NCI-H1417 (cell line): ENCODE measurements around the gene REPS2.
"Not testable (repeated sequence)": the region's sequence is repeated elsewhere in the genome, so short reads cannot be mapped to it uniquely, and the experiment has no call there.

Source experiments
- DNase-seq, 3 experiments: peaks; one replicate each; lab custom pipeline; 2025; lab: John Stamatoyannopoulos, UW

The REPS2 gene

DNA sequence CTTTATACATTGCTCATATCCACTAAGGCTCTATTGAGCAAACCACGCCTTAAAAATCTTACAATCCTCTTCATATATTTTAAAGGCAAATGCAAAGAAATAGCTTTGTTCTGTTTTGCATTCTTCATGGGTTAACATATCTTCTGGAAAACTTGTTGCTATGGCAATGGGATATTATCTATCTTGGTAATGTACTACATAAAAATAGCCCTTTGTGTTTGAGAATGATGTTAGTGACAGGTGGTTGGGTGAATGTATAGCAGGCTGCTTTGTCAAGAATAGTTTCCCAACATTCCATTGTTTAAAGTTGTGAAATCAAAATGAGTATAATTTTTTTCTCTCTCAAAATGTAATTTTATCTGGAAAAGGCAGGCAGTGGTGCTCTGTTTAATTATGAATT, 16.8 kb downstream of the REPS2 start:
- no peak for DNase-seq

DNA sequence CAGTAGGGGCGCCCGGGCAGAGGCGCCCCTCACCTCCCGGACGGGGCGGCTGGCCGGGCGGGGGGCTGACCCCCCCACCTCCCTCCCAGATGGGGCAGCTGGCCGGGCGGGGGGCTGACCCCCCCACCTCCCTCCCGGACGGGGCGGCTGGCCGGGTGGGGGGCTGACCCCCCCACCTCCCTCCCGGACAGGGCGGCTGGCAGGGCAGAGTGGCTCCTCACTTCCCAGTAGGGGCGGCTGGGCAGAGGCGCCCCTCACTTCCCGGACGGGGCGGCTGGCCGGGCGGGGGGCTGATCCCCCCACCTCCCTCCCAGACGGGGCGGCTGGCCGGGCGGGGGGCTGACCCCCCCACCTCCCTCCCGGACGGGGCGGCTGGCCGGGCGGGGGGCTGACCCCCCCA, 18.5 kb downstream of the REPS2 start:
- not testable (repeated sequence) for DNase-seq

DNA sequence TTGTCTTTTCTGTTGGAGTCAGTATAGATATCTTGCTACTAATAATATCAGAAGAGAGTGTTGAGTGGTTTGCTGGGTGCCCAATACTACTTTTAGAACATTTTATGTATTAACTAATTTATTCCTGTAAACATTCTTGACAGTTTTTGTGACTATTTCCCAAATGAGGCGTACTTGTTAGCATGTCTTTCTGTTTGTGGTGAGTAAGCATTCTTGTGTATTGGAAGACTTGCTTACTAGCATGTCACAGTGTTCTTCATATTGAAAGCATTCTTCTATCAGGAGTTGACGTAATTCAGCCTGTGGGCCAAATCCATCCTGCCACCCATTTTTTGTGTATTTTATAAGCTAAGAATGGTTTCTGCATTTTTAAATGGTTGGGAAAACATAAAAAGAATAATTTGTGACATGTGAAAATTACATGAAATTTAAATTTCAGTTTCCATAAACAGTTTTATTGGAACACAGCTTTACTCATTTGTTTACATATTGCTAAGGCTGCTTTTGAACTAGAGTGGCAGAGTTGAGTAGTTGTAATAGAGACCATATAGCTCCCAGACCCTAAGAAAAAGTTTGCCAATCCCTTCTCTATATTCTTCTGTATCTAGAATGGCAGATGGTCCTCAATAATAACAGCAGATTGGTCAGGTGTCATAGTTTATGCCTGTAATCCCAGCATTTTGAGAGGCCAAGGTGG, 20.4 kb downstream of the REPS2 start:
- DNase-seq: no peak

DNA sequence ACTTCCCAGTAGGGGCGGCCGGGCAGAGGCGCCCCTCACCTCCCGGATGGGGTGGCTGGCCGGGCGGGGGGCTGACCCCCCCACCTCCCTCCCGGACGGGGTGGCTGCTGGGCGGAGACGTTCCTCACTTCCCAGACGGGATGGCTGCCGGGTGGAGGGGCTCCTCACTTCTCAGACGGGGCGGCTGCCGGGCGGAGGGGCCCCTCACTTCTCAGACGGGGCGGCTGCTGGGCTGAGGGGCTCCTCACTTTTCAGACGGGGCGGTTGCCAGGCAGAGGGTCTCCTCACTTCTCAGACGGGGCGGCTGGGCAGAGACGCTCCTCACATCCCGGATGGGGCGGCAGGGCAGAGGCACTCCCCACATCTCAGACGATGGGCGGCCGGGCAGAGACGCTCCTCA, 22.3 kb downstream of the REPS2 start:
- DNase-seq: not testable (repeated sequence)

DNA sequence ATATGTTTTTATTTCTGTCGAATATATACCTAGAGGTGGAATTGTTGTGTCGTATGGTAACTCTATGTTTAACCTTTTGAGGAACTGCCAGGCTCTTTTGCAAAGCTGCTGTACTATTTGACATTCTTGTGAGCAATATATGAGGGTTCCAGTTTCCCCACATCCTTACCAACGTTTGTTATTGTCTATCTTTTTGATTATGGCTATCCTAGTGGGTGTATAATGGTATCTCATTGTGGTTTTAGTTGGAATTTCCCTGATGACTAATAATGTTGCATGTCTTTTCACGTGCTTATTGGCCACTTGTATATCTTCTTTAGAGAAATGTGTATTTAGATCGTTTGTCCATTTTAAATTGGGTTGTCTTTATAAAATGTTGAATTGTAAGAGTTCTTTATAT, 24.5 kb downstream of the REPS2 start:
- DNase-seq: no peak

DNA sequence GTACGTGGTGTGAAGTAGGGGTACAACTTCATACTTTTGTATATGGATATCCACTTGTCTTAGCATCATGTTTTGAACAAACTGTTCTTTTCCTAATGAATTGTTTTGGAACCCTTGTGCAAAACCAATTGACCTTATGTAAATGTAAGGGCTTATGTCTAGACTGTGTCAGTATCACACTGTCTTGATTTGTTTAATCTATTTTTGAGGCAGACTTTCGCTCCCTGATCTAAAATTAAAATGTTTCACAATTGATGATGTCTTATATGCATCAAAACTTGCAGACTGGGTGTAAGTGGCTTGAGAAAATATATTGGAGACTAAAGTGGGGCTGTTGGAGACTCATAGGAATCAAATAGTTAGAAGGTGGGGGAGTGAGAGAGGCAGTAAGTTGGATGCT, 25.2 kb downstream of the REPS2 start:
- no peak for DNase-seq

DNA sequence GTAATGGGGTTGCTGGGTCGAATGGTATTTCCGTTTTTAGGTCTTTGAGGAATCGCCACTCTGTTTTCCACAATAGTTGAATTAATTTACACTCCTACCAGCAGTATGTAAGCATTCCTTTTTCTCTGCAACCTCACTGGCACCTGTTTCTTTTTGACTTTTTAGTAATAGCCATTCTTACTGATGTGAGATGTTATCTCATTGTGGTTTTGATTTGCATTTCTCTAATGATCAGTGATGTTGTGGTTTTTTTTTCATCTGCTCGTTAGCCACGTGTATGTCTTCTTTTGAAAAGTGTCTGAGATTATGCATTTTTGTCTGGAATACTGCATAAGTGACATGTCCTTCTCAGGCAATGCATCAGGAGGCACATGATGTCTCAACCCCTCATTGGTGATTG, 28.8 kb downstream of the REPS2 start:
- DNase-seq: no peak

DNA sequence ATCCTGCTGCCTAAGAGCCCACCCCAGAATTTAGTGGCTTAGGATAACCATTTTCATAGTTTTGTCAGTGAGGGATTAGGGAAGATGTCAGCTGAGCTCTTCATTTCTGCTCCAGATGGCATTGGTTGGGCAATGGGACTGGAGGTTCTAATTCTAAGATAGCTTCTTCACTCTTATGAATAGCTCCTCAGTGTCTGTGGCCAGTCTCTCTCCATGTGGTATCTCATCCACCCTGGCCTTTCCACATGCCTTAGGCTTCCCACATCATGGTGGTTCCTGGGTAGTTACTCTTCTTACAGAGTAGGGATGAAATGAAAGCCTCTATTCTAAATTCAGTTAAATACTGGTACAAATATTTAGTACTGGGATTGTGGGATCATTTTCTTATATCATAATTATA, 31.3 kb downstream of the REPS2 start:
- no peak for DNase-seq

DNA sequence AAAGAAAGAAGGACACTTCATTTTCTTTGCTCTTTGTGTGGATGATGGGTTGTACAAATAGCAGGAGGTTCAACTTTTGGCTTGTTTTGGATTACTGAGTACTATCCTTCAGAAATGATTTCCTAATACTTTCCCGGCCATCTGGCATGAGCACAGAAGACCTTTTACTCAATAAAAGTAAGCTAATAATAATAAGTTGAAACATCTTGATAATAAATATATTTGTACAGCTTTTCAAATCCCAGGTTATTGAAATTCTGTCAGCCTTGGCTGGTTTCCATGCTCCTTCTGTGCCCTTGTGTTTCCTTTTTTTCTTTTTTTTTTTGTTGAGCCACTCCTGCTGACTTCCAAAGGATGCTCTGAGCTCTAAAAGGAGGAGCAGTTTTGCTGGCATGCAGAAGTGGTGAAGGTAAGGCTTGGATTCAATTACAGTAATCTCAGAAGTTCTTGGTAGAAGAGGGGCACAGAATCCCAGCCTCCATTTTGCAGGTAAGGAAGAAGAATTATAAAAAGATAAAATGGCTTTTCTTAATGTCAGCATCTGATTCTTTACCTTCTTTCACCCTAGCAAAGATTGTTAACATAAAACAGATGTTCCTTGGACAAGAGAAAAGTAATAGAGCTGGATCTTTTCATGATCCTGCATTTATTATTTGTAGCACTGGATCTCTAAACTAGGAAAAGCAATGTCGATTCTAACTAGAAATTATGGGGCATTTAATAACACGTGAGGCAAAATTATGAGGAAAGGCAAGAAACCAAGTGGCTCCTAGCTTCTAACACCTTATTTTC, 31.9 kb downstream of the REPS2 start:
- DNase-seq: no peak

DNA sequence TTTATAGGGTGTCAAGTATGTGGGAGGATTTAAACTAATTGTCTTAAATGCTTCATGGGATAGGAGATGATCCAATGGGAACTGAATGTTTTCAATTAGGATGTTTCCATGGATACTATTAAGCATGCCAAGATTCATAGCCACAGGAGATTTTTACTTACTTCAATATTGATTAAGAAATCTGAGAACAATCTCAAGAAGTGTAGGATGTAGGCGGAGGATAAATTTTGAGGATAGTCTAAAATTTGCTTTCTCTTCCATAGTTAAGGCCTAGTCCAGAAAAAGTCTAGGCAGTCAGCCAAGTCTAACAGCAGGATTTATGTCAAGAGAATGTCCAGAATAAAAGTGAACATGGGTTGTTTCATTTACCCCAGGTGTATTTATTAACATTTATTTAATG, 32.8 kb downstream of the REPS2 start:
- DNase-seq: peak in 1 of 3 experiments; percentile 44

DNA sequence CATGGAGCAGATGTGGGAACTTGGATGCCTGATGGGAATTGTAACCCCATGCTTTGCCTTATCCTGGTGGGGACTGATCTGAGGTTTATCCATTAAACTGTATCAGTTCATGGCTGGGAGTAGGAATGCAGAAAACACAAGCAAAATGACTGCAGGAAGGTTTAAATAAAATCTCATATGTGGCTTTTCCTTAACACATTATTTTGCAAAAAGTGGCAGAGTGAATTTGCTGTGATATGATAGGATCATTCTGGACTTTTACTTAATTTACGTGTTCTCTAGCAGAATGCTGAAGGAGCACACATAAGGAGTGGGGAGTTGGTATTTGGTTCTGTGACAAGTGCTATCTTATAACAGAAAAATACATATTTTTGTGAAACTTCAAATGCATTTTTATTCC, 34.8 kb downstream of the REPS2 start:
- no peak for DNase-seq

DNA sequence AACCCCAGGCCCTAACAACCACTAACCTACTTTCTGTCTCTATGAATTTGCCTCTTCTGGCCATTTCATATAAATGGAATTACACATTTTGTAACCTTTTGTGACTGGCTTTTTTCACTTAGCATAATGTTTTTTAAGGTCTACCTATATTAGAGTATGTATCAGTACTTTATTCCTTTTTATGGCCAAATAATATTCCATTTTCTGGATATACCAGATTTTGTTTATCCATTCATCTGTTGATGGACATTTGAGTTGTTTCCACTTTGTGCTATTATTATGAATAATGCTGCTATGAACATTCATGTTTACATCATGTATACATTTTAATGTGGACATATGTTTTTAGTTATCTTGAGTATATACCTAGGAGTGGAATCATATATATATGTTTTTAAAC, 35.5 kb downstream of the REPS2 start:
- DNase-seq: no peak

DNA sequence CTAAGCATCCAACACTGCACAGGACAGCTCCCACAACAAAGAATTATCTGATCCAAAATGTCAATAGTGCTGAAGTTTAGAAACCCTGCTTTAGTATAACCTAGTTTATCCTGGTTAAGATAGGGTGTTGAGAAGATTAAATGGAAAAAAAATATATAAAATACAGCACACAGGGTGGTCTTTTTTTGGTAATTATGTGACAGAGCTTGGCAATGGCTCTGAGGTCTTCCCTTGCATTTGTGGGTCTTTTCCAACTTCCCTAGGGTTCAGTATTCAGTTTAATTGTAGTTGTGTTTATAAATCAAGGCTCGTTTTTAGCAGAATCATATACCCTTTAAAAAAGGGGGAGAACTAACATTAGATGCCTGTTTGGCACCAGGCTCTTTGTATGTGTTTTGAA, 36.6 kb downstream of the REPS2 start:
- no peak for DNase-seq

DNA sequence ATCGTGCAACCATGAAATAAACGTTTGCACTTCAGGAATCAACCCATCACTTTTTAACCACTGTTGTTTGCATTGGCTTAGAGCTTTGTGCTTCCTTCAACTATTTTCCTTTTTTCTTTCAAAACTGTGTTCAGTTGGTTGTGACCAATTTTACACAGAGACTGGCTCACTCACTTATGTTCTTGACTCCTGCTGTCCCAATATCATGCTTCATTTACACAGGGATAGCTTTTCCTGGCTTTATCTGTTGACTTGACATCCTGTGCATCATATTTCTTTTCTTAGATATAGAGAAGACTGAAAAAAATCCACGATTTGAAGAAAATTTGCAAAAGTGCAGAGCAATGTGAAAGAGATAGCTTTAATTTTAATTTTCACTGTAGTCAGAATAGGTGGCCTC, 38.8 kb downstream of the REPS2 start:
- no peak for DNase-seq

DNA sequence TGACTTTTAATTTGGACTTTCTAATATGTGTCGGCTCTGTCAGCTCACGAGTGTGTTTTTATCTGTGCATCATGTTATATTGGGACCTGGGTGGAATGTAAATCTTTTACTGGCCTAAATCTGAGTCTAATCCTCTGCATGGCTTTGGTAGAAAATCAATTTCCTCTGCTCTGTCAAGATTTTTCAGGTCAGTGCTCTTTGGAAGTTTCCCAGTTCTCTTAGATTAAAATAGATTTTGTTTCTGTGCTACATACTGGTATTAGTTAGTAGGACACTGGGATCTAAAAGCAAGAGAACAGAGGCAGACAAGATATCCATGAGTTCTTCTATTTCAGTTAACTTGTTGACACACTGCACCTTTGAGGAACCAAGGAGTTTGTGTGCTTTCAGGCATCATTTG, 39.7 kb downstream of the REPS2 start:
- no peak for DNase-seq

DNA sequence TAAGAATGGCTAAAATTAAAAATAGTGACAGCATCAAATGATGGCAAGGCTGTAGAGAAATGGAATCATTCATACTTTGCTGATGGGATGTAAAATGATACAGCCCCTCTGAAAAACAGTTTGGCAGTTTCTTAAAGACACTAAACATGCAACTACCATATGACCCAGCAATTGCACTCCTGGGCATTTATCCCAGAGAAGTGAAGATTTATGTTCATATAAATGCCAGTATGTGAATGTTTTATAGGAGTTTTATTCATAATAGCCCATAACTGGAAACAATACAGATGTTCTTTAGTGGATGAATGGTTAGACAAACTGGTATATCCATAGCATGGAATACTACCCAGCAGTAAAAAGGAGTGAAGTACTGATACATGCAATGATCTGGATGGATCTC, 43.3 kb downstream of the REPS2 start:
- no peak for DNase-seq

DNA sequence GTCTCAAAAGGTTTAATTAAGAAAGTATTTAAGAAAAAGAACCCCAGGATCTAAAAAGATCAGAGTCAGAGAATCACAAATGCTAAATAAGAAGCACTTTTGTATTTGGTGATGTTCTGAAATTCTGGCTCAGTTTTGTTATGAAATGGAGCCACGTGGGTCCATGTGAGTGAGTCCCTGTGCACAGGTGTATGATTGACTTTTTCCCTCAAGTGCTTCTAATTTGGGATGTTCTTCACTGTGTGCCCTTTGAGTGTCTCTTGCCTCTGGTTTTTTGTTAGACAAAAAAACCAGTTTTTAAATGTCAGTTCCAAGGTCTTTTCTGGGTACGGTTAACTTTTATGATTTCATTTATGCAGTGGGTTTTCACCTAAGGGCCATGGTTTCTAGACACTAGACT, 44.4 kb downstream of the REPS2 start:
- no peak for DNase-seq

DNA sequence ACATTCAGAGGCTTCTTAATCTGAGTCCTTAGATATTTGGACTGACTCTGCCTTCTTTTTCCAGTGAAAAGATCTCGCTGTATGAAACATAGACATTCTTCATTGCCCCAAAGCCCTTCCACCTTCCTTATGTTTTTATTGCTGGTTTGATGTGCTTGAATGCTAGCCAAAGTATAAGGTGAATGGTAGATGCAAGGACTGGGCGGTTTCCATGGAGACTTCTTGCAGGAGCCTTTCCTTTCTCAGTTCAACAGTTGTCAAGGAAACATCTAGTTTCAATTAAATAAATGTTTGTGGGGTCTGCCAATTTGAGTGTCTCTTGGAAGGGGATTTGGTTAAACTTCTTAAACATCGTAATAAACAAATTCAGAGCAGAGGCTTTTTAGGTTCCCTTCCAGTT, 46.0 kb downstream of the REPS2 start:
- DNase-seq: no peak

DNA sequence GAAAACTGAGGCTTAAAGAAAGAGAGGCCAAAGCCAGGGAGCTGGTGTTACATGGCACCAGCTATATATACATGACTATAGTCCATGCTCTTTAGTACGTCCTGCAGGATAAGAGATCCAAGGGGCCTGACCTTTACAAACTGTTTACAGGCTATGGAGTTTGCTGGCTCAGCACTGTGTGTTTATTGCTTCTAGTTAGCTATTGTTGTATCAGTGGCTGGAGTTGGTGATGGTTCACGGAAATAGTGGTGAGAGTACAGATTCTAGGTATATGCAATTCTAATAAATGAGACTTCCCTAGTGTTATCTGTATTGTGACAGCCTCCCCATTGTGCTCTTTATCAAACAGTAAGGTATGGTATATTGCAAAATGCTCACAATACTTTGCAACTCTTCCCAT, 46.5 kb downstream of the REPS2 start:
- no peak for DNase-seq

DNA sequence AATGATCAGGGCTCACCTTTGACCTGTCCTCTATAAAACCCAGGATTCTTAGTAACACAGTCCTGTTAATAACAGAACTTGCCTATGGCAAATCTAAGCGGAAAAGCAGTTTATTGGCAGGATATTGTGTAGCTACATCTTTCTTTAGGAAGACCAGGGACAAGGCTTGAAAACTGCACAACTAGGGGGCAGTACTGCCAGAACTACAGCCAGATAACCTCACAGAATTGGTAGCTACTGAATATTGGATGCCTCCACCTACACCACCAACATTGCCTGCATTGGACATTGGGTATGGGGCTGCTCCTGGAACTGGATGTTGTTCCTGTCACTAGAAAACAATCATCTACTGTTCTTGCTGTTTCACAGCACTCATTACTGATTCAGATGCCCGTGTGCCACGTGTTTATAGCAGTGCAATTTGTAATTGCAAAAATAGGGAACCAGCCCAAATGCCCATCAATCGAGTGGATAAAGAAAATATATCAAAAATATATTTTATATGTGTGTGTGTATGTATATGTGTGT, 47.4 kb downstream of the REPS2 start:
- no peak for DNase-seq

DNA sequence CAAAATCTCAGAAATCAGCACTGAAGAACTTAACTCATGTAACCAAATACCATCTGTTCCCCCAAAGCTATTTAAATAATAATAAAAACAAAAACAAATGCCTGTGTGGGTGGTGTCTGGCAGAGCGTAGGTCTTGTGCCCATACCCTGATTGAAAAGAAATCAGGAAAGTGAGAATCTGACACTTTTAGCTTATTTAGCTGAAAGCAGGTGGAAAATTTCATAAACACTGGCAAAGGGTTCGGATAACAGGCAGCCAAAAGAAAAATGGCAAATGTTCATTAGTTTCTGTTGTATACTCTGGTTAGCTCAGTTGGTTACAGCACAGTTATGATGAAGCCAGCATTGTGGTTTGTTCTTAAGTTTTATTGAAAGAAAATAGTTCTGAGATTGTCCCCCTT, 48.3 kb downstream of the REPS2 start:
- no peak for DNase-seq

DNA sequence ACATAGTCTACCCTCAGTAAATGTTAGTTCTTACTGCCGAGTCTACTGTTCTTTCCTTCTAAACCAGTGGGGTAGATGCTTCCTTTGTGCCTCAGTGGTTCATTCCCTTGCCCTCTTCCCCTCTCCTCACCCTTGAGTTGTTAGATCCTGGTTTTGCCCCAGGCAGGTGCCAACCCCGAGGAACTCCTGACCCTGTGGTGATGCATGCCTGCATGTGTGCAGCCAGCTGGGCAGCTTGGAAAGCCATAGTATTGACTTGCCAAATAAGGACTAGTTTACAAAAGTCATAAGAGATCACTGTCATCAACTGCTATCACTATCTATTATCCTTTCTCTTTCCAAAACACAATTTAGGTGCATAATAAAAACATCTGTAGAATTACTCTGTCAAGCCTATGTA, 50.9 kb downstream of the REPS2 start:
- DNase-seq: no peak

DNA sequence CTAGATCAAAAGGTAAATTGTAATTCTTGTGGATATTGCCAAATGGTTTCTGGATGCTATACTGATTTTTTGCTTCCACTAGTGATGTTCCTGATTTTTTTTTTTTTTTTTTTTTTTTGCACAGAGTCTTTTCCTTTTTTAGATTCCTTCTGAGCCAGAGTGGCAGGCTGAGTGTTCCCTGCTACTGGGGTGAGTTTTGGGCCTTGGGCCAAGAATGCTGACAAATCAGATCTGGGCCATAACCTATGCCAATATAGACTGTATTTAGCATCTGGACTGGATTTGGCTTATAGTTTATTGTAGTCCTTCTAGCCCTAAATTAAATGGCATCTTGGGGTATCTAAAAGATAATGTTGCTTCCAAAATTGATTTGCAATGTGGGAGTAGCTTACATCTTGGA, 52.8 kb downstream of the REPS2 start:
- DNase-seq: no peak

DNA sequence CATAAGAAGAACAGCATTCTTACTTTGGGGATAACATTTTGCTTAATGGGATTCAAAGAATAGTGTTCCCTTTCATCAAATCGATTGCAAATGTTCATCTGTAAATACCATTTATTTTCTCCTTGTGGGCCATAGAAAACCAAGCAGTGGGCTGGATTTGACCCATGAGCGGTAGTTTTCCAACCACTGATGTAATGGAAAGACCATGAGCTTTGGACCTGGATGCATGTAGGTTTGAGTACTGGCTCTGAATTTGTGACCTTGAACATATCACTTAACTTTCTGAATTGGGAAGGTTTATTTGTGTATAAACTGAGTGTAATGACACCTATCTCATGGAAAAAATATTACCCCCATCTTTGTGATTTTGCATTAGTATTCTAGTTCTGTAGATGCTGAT, 54.3 kb downstream of the REPS2 start:
- DNase-seq: no peak
